Measurements from ENCODE around the gene TGM5.

Gene TGM5

GRCh38 chr15:43221422-43221821 lies 45.3 kb downstream of the TGM5 start:
- no peak for TF ChIP-seq CTCF (IDR thresholded peaks at IDR 0.05; ENCODE audit: borderline replicate concordance, control extremely low read depth, extremely low read depth, insufficient read depth, missing control alignments)
- in situ Hi-C loops (cut with MboI; ENCODE audit: low sequenced_read_pairs, unreplicated experiment) = no loop called here
- DNase-seq (ENCODE audit: low spot score) = no peak

- TF ChIP-seq CTCF (IDR thresholded peaks at IDR 0.05; ENCODE audit: borderline replicate concordance, control extremely low read depth, extremely low read depth, insufficient read depth, missing control alignments) = no peak
- DNase-seq (ENCODE audit: low spot score) = no peak
- in situ Hi-C loops (cut with MboI; ENCODE audit: low sequenced_read_pairs, unreplicated experiment) = no loop called here
Measured at GRCh38 chr15:43220991-43221403, 45.7 kb downstream of the TGM5 start, which contains the start of gene EPB42. TSS of gene EPB42 (minus strand) at chr15:43221018. CDS start at chr15:43220825, 193 bp downstream.

GRCh38 chr15:43219929-43220928 lies 46.5 kb downstream of the TGM5 start:
- in situ Hi-C loops (cut with MboI; ENCODE audit: low sequenced_read_pairs, unreplicated experiment) = no loop called here
- no peak for TF ChIP-seq CTCF (IDR thresholded peaks at IDR 0.05; ENCODE audit: borderline replicate concordance, control extremely low read depth, extremely low read depth, insufficient read depth, missing control alignments)
- DNase-seq (ENCODE audit: low spot score) = no peak

GRCh38 chr15:43218908-43219706 lies 47.6 kb downstream of the TGM5 start:
- TF ChIP-seq CTCF (IDR thresholded peaks at IDR 0.05; ENCODE audit: borderline replicate concordance, control extremely low read depth, extremely low read depth, insufficient read depth, missing control alignments) = no peak
- DNase-seq (ENCODE audit: low spot score) = no peak
- in situ Hi-C loops (cut with MboI; ENCODE audit: low sequenced_read_pairs, unreplicated experiment) = no loop called here

GRCh38 chr15:43215961-43216360 lies 50.8 kb downstream of the TGM5 start:
- no peak for TF ChIP-seq CTCF (IDR thresholded peaks at IDR 0.05; ENCODE audit: borderline replicate concordance, control extremely low read depth, extremely low read depth, insufficient read depth, missing control alignments)
- DNase-seq (ENCODE audit: low spot score) = no peak
- in situ Hi-C loops (cut with MboI; ENCODE audit: low sequenced_read_pairs, unreplicated experiment) = no loop called here

- TF ChIP-seq CTCF (IDR thresholded peaks at IDR 0.05; ENCODE audit: borderline replicate concordance, control extremely low read depth, extremely low read depth, insufficient read depth, missing control alignments) = no peak
- in situ Hi-C loops (cut with MboI; ENCODE audit: low sequenced_read_pairs, unreplicated experiment) = no loop called here
- DNase-seq (ENCODE audit: low spot score) = no peak
Measured at GRCh38 chr15:43214592-43215295, 52.0 kb downstream of the TGM5 start.
